ENCODE measurements around the gene PPCDC.

Gene PPCDC

DNA sequence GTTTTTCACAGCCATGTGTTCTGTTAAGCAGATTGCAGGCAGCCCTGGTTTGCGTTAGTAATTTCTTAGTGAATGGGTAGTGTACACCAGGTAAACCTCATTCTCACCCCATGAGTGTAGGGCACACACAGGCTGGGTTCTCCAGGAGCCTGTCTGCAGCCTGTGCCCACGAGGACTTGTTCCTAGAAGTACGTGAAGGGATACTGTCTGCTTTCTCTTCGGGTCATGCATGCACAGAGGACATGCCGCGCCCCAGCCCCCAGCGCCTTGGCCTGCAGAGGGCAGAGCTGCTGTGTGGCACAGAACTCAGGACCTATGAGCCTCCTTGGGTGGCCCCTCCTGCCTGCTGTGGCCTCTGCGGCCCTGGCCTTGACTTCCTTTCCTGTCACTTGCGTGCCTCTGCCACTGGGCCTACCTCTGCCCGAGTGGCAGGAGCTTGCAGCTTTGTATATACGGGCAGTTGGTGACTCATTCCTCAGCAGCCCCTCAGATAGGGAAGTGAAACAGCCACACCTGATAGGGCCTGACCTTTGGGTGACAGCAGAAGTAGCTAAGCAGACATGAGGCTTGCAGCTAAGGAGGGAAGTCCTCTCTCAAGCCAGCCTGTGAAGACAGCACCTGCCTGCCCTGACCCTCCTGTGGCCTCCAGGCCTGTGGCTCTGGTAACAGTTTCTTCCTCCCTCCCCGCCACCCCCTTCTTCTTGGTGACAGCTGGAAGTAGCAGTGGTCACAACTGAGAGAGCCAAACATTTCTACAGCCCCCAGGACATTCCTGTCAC lies 19.5 kb downstream of the PPCDC start:
- Histone ChIP-seq H3K27me3 (ENCODE audit: control insufficient read depth in 2 of 2, insufficient read depth in 2 of 2, low read length in 2 of 2) (no peaks in the 10 kb centered on the region), H3K27ac (ENCODE audit: low read depth in 2 of 2, low read length in 2 of 2) (peak overlapping the region; percentile 82 to 90), H3K9ac (ENCODE audit: low read depth in 1 of 2, low read length in 2 of 2) (peak overlapping the region; percentile 41 to 65), H3K9me3 (ENCODE audit: control insufficient read depth in 2 of 2, low read length in 2 of 2) (no peaks in the 10 kb centered on the region), H3K4me3 (ENCODE audit: low read length in 2 of 2) (peak overlapping the region in 1 of 2 donors; percentile 42), H3K4me1 (ENCODE audit: control insufficient read depth in 2 of 2, insufficient read depth in 2 of 2, low read length in 2 of 2) (peaks cover 50 to 54% of the 10 kb centered on the region in 2 donors), H3K36me3 (ENCODE audit: control insufficient read depth in 2 of 2, insufficient read depth in 2 of 2, low read length in 2 of 2) (peaks cover 0 to 2% of the 10 kb centered on the region in 2 donors)

- Histone ChIP-seq H3K36me3 (ENCODE audit: control insufficient read depth in 2 of 2, insufficient read depth in 2 of 2, low read length in 2 of 2) (peaks cover 2% of the 10 kb centered on the region in 2 donors), H3K4me3 (ENCODE audit: low read length in 2 of 2) (peak overlapping the region; percentile 1 to 42), H3K4me1 (ENCODE audit: control insufficient read depth in 2 of 2, insufficient read depth in 2 of 2, low read length in 2 of 2) (peaks cover 53 to 59% of the 10 kb centered on the region in 2 donors)
These were observed 20.3 kb downstream of the PPCDC start for GRCh38 chr15:75043509-75044257.

DNA sequence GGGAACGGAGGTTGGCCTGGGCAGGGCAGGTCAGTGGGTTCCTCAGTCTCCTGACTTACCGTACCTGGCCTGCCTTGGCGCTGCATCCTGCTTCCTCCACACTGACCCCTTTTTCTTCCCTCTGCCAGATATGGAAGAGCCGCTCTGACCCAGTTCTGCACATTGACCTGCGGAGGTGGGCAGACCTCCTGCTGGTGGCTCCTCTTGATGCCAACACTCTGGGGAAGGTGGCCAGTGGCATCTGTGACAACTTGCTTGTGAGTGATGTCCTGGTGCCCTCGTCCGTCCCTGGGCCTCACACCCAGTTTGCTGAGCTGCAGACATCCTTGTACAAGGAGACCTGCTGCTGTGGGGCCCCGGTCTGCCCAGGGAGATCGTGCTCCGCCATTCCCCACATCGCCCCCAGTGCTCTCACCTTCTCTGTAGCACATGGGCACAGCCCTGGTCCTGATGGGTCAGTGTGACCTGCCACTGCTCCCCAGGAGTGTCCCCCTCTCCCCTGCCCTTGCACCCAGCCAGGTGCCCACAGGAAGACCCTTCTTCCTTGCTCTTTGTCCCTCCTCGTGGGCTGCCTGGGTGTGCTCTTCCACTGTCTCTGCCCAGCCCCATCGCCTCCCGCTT lies 21.0 kb downstream of the PPCDC start:
- peak overlapping the region; percentile 82 to 90 for H3K27ac ChIP-seq (ENCODE audit: low read depth in 2 of 2, low read length in 2 of 2)

More at GRCh38 chr15:75043509-75044257, 20.3 kb downstream of the PPCDC start:
- H3K9ac ChIP-seq (ENCODE audit: low read depth in 1 of 2, low read length in 2 of 2): peak overlapping the region; percentile 41 to 65
- peak overlapping the region; percentile 82 to 90 for H3K27ac ChIP-seq (ENCODE audit: low read depth in 2 of 2, low read length in 2 of 2)
- no peaks in the 10 kb centered on the region for H3K27me3 ChIP-seq (ENCODE audit: control insufficient read depth in 2 of 2, insufficient read depth in 2 of 2, low read length in 2 of 2)
- H3K9me3 ChIP-seq (ENCODE audit: control insufficient read depth in 2 of 2, low read length in 2 of 2): no peaks in the 10 kb centered on the region

GRCh38 chr15:75045332-75046015 lies 22.1 kb downstream of the PPCDC start:
- peak overlapping the region in 1 of 2 donors; percentile 90 for H3K27ac ChIP-seq (ENCODE audit: low read depth in 2 of 2, low read length in 2 of 2)
- H3K4me1 ChIP-seq (ENCODE audit: control insufficient read depth in 2 of 2, insufficient read depth in 2 of 2, low read length in 2 of 2): peaks cover 53 to 64% of the 10 kb centered on the region in 2 donors
- H3K27me3 ChIP-seq (ENCODE audit: control insufficient read depth in 2 of 2, insufficient read depth in 2 of 2, low read length in 2 of 2): no peaks in the 10 kb centered on the region
- no peaks in the 10 kb centered on the region for H3K9me3 ChIP-seq (ENCODE audit: control insufficient read depth in 2 of 2, low read length in 2 of 2)
- peak overlapping the region in 1 of 2 donors; percentile 14 for H3K9ac ChIP-seq (ENCODE audit: low read depth in 1 of 2, low read length in 2 of 2)
- no peak overlapping the region for H3K4me3 ChIP-seq (ENCODE audit: low read length in 2 of 2)
- peaks cover 2 to 5% of the 10 kb centered on the region in 2 donors for H3K36me3 ChIP-seq (ENCODE audit: control insufficient read depth in 2 of 2, insufficient read depth in 2 of 2, low read length in 2 of 2)

More for the DNA sequence above, 21.0 kb downstream of the PPCDC start:
- peaks cover 2 to 5% of the 10 kb centered on the region in 2 donors for H3K36me3 ChIP-seq (ENCODE audit: control insufficient read depth in 2 of 2, insufficient read depth in 2 of 2, low read length in 2 of 2)
- no peaks in the 10 kb centered on the region for H3K9me3 ChIP-seq (ENCODE audit: control insufficient read depth in 2 of 2, low read length in 2 of 2)
- peak overlapping the region; percentile 1 to 42 for H3K4me3 ChIP-seq (ENCODE audit: low read length in 2 of 2)
- H3K27me3 ChIP-seq (ENCODE audit: control insufficient read depth in 2 of 2, insufficient read depth in 2 of 2, low read length in 2 of 2): no peaks in the 10 kb centered on the region
- H3K9ac ChIP-seq (ENCODE audit: low read depth in 1 of 2, low read length in 2 of 2): peak overlapping the region in 1 of 2 donors; percentile 65
- H3K4me1 ChIP-seq (ENCODE audit: control insufficient read depth in 2 of 2, insufficient read depth in 2 of 2, low read length in 2 of 2): peaks cover 53 to 62% of the 10 kb centered on the region in 2 donors

DNA sequence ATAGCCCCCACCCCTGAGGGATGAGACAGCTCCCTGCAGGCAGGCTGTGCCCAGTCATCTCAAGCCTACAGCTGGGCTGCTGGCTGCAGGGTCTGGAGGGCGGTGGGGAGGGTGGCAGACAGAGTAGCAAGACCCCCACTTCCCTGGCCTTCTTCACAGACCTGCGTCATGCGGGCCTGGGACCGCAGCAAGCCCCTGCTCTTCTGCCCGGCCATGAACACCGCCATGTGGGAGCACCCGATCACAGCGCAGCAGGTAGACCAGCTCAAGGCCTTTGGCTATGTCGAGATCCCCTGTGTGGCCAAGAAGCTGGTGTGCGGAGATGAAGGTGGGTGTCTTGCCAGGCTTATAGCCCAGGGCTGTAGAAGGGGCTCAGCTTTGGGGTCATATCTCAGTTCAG lies 25.0 kb downstream of the PPCDC start:
- H3K27ac ChIP-seq (ENCODE audit: low read depth in 2 of 2, low read length in 2 of 2): peak overlapping the region in 1 of 2 donors; percentile 90
- peaks cover 38 to 52% of the 10 kb centered on the region in 2 donors for H3K4me1 ChIP-seq (ENCODE audit: control insufficient read depth in 2 of 2, insufficient read depth in 2 of 2, low read length in 2 of 2)
- no peak overlapping the region for H3K4me3 ChIP-seq (ENCODE audit: low read length in 2 of 2)
- peaks cover 2 to 5% of the 10 kb centered on the region in 2 donors for H3K36me3 ChIP-seq (ENCODE audit: control insufficient read depth in 2 of 2, insufficient read depth in 2 of 2, low read length in 2 of 2)
- no peak overlapping the region for H3K9ac ChIP-seq (ENCODE audit: low read depth in 1 of 2, low read length in 2 of 2)
- no peaks in the 10 kb centered on the region for H3K27me3 ChIP-seq (ENCODE audit: control insufficient read depth in 2 of 2, insufficient read depth in 2 of 2, low read length in 2 of 2)
- no peaks in the 10 kb centered on the region for H3K9me3 ChIP-seq (ENCODE audit: control insufficient read depth in 2 of 2, low read length in 2 of 2)

DNA sequence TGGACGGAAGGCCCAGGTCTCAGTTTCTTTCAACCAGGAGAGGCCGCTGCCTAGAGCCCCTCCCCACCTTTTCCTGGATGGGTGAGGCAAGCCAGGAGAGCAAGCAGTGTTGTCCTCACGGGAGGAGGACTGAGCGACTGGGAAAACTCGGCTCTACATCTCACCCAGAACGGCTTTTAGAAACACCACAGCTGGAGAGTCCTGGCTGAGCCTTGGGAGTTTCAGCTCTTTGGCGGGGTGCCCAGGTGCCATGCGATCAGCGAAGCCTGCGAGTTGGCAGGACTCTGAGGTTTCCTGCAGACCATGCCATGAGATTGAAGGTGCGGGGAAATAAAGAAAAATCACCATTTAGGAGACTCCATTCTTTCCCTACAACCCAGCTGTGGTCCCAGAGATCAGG lies 26.0 kb downstream of the PPCDC start:
- Histone ChIP-seq H3K27ac (ENCODE audit: low read depth in 2 of 2, low read length in 2 of 2) (no peak overlapping the region), H3K27me3 (ENCODE audit: control insufficient read depth in 2 of 2, insufficient read depth in 2 of 2, low read length in 2 of 2) (no peaks in the 10 kb centered on the region), H3K4me1 (ENCODE audit: control insufficient read depth in 2 of 2, insufficient read depth in 2 of 2, low read length in 2 of 2) (peaks cover 35 to 44% of the 10 kb centered on the region in 2 donors), H3K36me3 (ENCODE audit: control insufficient read depth in 2 of 2, insufficient read depth in 2 of 2, low read length in 2 of 2) (peaks cover 2 to 5% of the 10 kb centered on the region in 2 donors), H3K9ac (ENCODE audit: low read depth in 1 of 2, low read length in 2 of 2) (no peak overlapping the region), H3K9me3 (ENCODE audit: control insufficient read depth in 2 of 2, low read length in 2 of 2) (no peaks in the 10 kb centered on the region), H3K4me3 (ENCODE audit: low read length in 2 of 2) (no peak overlapping the region)

GRCh38 chr15:75050283-75050682 lies 26.9 kb downstream of the PPCDC start:
- Histone ChIP-seq H3K4me3 (ENCODE audit: low read length in 2 of 2) (no peak overlapping the region), H3K4me1 (ENCODE audit: control insufficient read depth in 2 of 2, insufficient read depth in 2 of 2, low read length in 2 of 2) (peaks cover 33 to 40% of the 10 kb centered on the region in 2 donors), H3K9me3 (ENCODE audit: control insufficient read depth in 2 of 2, low read length in 2 of 2) (no peaks in the 10 kb centered on the region), H3K27me3 (ENCODE audit: control insufficient read depth in 2 of 2, insufficient read depth in 2 of 2, low read length in 2 of 2) (no peaks in the 10 kb centered on the region), H3K36me3 (ENCODE audit: control insufficient read depth in 2 of 2, insufficient read depth in 2 of 2, low read length in 2 of 2) (peaks cover 2 to 5% of the 10 kb centered on the region in 2 donors), H3K27ac (ENCODE audit: low read depth in 2 of 2, low read length in 2 of 2) (no peak overlapping the region), H3K9ac (ENCODE audit: low read depth in 1 of 2, low read length in 2 of 2) (no peak overlapping the region)

DNA sequence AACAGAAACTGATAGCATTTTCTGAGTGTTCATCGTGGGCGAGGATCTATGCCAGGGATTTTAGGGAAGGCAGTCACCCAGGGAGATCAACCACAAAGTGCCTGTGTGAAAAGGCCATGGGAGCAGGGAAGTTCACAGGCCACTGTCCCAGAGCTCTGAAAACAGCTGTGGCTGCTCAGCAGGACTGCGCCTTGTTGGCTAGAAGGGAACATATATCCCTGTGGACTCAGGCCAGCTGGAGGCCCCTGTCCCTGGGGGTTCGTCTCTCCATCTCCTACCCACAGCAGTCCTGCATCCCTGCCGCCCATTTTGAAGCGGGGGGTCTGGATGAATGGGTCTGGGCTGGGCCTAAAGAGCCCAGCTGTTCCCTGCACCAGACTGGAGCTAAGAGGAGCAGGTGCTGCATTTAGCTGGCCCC lies 27.8 kb downstream of the PPCDC start:
- no peaks in the 10 kb centered on the region for H3K9me3 ChIP-seq (ENCODE audit: control insufficient read depth in 2 of 2, low read length in 2 of 2)
- H3K4me3 ChIP-seq (ENCODE audit: low read length in 2 of 2): no peak overlapping the region
- peaks cover 32 to 33% of the 10 kb centered on the region in 2 donors for H3K4me1 ChIP-seq (ENCODE audit: control insufficient read depth in 2 of 2, insufficient read depth in 2 of 2, low read length in 2 of 2)
- peaks cover 2 to 5% of the 10 kb centered on the region in 2 donors for H3K36me3 ChIP-seq (ENCODE audit: control insufficient read depth in 2 of 2, insufficient read depth in 2 of 2, low read length in 2 of 2)
- H3K9ac ChIP-seq (ENCODE audit: low read depth in 1 of 2, low read length in 2 of 2): no peak overlapping the region
- H3K27ac ChIP-seq (ENCODE audit: low read depth in 2 of 2, low read length in 2 of 2): no peak overlapping the region
- H3K27me3 ChIP-seq (ENCODE audit: control insufficient read depth in 2 of 2, insufficient read depth in 2 of 2, low read length in 2 of 2): no peaks in the 10 kb centered on the region

- no peaks in the 10 kb centered on the region for H3K9me3 ChIP-seq (ENCODE audit: control insufficient read depth in 2 of 2, low read length in 2 of 2)
- H3K4me1 ChIP-seq (ENCODE audit: control insufficient read depth in 2 of 2, insufficient read depth in 2 of 2, low read length in 2 of 2): peaks cover 27% of the 10 kb centered on the region in 2 donors
- peaks cover 2 to 5% of the 10 kb centered on the region in 2 donors for H3K36me3 ChIP-seq (ENCODE audit: control insufficient read depth in 2 of 2, insufficient read depth in 2 of 2, low read length in 2 of 2)
- H3K27ac ChIP-seq (ENCODE audit: low read depth in 2 of 2, low read length in 2 of 2): no peak overlapping the region
- H3K27me3 ChIP-seq (ENCODE audit: control insufficient read depth in 2 of 2, insufficient read depth in 2 of 2, low read length in 2 of 2): no peaks in the 10 kb centered on the region
- no peak overlapping the region for H3K4me3 ChIP-seq (ENCODE audit: low read length in 2 of 2)
- no peak overlapping the region for H3K9ac ChIP-seq (ENCODE audit: low read depth in 1 of 2, low read length in 2 of 2)
These were observed 28.3 kb downstream of the PPCDC start for GRCh38 chr15:75051711-75052110.

All from mucosa of rectum (tissue), 2 donors.